Immature natural killer cell (primary cell): Measurements from ENCODE around the gene YAE1. TPM values are rescaled to one million over a fixed set of nuclear protein-coding genes. Genes with fewer than 3 reads are reported as not detected.
"Not testable (repeated sequence)": the region's sequence is repeated elsewhere in the genome, so short reads cannot be mapped to it uniquely, and the experiment has no call there.

ENCODE experiments used
- DNase-seq, 3 donors: peaks; one replicate each; pipeline ENCODE4 v3.0.0; 2022; ENCODE audit warnings: mixed read lengths in 1 of 3
- H3K27ac Mint-ChIP-seq, 6 donors: one replicate each; pipeline ENCODE4 v1.8.0; 2020; ENCODE audit warnings: mixed read lengths in 6 of 6, mild to moderate bottlenecking in 5 of 6, inconsistent platforms in 4 of 6, moderate library complexity in 3 of 6
- H3K27me3 Mint-ChIP-seq, 3 donors: one replicate each; pipeline ENCODE4 v1.8.0; 2020 to 2021; ENCODE audit warnings: low read depth in 3 of 3, mild to moderate bottlenecking in 3 of 3, mixed read lengths in 3 of 3, moderate library complexity in 3 of 3, inconsistent platforms in 1 of 3
- H3K36me3 Mint-ChIP-seq, 3 donors: one replicate each; pipeline ENCODE4 v1.8.0; 2020; ENCODE audit warnings: mixed read lengths in 3 of 3, inconsistent platforms in 2 of 3, mild to moderate bottlenecking in 2 of 3
- H3K4me1 Mint-ChIP-seq, 2 donors: one replicate each; pipeline ENCODE4 v1.8.0; 2020; ENCODE audit warnings: inconsistent platforms in 2 of 2, mild to moderate bottlenecking in 2 of 2, mixed read lengths in 2 of 2, moderate library complexity in 1 of 2
- H3K4me3 Mint-ChIP-seq, 5 donors: one replicate each; pipeline ENCODE4 v1.8.0; 2020; ENCODE audit warnings: mild to moderate bottlenecking in 5 of 5, mixed read lengths in 5 of 5, inconsistent platforms in 3 of 5, moderate library complexity in 3 of 5
- H3K9me3 Mint-ChIP-seq, 6 donors: one replicate each; pipeline ENCODE4 v1.8.0; 2020; ENCODE audit warnings: mild to moderate bottlenecking in 6 of 6, mixed read lengths in 6 of 6, inconsistent platforms in 4 of 6, moderate library complexity in 3 of 6
- polyA plus RNA-seq, 3 donors: library from polyadenylated mRNA; unstranded; fragments of 300-500 nt; fragmentation: Illumina TruSeq; gene quantifications; one replicate each; pipeline ENCODE4 v1.2.3, GENCODE V29; 2021

Gene YAE1
- polyA plus RNA-seq, 3 donors from 2014 or later, result 6.3 to 9.2 (median 9.1) TPM

DNA sequence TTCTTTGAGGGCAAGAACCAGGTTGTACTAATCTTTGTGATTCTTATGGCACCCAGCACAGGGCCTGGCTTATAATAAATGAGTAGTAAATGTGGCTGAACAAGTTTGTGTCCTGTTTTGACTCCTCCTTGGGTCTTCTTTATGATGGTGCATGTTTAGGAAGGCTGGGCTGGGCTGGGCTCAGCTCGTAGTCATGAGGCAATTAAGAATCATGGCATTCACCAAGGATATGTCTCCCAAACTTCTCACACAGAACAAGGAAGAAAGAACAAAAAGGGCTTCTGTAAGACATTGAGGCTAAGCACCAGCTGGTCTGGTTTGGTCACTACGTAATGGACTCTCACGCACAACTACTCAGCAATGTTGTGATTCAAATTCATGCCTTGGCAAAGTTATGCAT lies 30.5 kb upstream of the YAE1 start:
- Mint-ChIP-seq H3K9me3 (no peaks in the 10 kb centered on the region), H3K27ac (no peak overlapping the region), H3K27me3 (peaks cover 1 to 14% (median 3%) of the 10 kb centered on the region in 3 donors), H3K4me3 (no peak overlapping the region), H3K4me1 (no peaks in the 10 kb centered on the region), H3K36me3 (no peaks in the 10 kb centered on the region)
- DNase-seq, result no peak

DNA sequence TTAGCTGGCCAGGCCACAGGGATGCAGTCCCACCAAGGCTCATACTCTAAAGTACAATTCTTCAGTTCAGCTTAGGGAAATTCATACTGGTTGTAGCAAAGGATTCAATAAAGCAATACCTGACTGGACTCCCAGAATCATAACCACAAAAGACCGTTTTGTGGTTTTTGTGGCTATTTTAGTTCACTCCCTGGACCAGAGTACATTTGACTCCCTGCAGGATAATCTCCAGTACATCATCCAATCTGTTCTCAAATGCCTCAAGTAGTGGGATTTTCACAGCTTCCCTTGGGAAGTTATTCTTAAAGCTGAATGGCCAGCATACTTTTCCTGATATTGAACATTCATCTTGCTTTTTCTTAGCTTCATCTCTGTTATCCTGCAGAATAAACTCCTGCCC lies 29.3 kb upstream of the YAE1 start:
- no peaks in the 10 kb centered on the region for H3K9me3 Mint-ChIP-seq
- H3K4me1 Mint-ChIP-seq, result no peaks in the 10 kb centered on the region
- H3K27me3 Mint-ChIP-seq, result peaks cover 1 to 14% (median 6%) of the 10 kb centered on the region in 3 donors
- DNase-seq, result no peak
- no peak overlapping the region for H3K27ac Mint-ChIP-seq
- no peak overlapping the region for H3K4me3 Mint-ChIP-seq
- no peaks in the 10 kb centered on the region for H3K36me3 Mint-ChIP-seq

DNA sequence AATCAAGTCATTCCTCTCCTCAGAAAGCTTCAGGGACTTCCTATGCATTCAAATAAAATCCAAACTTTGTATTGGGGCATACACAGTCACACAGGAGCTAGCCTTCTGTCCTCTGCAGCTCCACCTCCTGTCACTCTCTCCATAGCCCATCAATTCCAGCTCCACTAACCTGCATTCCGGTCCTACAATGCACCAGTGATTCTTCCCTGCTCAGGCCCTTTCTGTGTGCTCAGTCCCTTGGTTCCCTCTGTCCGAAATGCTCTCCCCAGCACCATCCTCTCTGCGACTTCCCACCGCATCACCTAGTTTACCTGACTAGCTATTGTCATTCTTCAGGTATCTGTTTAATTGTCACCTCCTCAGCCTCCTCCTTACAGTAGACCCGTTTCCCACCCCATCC lies 26.4 kb upstream of the YAE1 start:
- Mint-ChIP-seq H3K4me1 (no peaks in the 10 kb centered on the region), H3K4me3 (no peak overlapping the region), H3K27ac (no peak overlapping the region), H3K9me3 (no peaks in the 10 kb centered on the region), H3K27me3 (peaks cover 0 to 19% (median 6%) of the 10 kb centered on the region in 3 donors), H3K36me3 (no peaks in the 10 kb centered on the region)
- no peak for DNase-seq

DNA sequence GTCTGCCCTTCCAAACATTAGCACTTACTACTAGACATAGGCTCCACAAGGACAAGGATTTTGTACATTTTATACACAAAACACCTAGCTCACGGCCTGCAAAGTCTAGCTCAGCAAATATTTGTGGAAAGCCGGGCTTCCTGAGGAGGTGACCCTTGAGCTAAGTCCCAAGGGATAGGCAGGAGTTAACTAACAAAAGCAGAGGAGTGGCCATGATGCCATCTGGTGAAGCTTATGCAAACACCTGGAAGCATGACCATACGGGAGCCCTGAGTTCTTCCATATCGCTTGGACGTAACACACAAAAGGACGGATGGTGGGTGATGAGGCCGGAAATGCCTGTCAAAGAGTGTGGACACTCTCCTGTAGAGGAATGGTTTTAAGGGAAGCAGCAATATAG lies 25.9 kb upstream of the YAE1 start:
- Mint-ChIP-seq H3K4me3 (no peak overlapping the region), H3K36me3 (no peaks in the 10 kb centered on the region), H3K9me3 (no peaks in the 10 kb centered on the region), H3K27me3 (peaks cover 0 to 19% (median 6%) of the 10 kb centered on the region in 3 donors), H3K27ac (no peak overlapping the region), H3K4me1 (no peaks in the 10 kb centered on the region)
- DNase-seq, result no peak

DNA sequence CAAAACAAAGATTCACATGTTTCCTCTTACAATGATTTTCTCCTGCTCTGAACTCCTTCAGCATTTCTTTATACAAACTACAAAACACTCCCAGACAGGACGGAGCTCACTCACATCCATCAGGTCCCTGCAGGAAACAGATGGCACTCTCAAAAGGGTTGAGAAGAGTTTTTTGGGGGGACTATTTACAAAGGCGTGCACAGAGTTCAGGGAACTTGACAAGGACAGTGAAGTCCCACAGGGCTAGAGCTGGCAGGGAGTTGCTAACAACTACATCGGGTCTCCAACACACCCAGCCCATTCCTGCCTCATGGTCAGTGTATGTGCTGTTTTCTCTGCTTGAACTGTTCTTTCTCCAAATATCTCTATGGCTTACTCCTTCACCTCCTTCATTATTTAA lies 24.7 kb upstream of the YAE1 start:
- Mint-ChIP-seq H3K27me3 (peaks cover 0 to 13% (median 9%) of the 10 kb centered on the region in 3 donors), H3K9me3 (no peaks in the 10 kb centered on the region), H3K4me1 (no peaks in the 10 kb centered on the region), H3K27ac (no peak overlapping the region), H3K4me3 (no peak overlapping the region), H3K36me3 (no peaks in the 10 kb centered on the region)
- no peak for DNase-seq

DNA sequence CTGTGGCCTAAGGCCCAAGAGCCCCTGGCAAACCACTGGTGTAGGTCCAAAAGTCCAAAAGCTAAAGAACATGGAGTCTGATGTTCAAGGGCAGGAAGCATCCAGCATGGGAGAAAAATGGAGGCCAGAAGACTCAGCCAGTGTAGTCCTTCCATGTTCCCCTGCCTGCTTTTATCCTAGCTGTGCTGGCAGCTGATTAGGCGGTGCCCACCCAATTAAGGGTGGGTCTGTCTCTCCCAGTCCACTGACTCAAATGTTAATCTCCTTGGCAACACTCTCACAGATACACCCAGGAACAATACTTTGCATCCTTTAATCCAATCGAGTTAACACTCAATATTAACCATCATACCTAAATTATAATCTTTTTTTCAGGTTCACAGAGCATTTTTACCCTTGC lies 21.4 kb upstream of the YAE1 start:
- not testable (repeated sequence) for H3K4me3 Mint-ChIP-seq, H3K27ac Mint-ChIP-seq, H3K4me1 Mint-ChIP-seq, H3K27me3 Mint-ChIP-seq, DNase-seq
- Mint-ChIP-seq H3K9me3 (peaks cover 6 to 19% (median 16%) of the 10 kb centered on the region in 6 donors), H3K36me3 (peaks cover 4 to 12% (median 7%) of the 10 kb centered on the region in 3 donors)

DNA sequence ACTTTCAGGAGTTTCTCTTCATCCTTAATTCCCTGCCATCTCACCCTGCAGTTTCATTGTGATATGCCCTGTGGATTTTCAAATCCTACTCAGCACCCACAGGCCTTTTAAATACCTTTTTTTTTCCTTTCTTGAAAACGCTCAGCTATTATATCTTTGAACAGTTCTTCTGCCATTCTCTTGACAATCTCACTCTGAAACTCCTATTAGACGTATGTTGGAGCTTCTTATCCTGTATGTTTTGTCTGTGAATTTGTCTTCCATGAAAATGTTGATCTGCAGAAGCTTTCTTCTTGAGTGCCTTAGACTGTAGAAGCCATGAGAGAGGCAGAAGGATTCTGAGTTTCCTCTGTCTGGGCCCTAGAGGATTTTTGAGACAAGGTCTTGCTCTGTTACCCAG lies 18.9 kb upstream of the YAE1 start:
- Mint-ChIP-seq H3K4me1 (no peaks in the 10 kb centered on the region), H3K4me3 (no peak overlapping the region), H3K27ac (no peak overlapping the region), H3K36me3 (peaks cover 4 to 12% (median 7%) of the 10 kb centered on the region in 3 donors), H3K27me3 (peaks cover 1 to 8% (median 7%) of the 10 kb centered on the region in 3 donors), H3K9me3 (peaks cover 6 to 19% (median 16%) of the 10 kb centered on the region in 6 donors)
- DNase-seq, result no peak

DNA sequence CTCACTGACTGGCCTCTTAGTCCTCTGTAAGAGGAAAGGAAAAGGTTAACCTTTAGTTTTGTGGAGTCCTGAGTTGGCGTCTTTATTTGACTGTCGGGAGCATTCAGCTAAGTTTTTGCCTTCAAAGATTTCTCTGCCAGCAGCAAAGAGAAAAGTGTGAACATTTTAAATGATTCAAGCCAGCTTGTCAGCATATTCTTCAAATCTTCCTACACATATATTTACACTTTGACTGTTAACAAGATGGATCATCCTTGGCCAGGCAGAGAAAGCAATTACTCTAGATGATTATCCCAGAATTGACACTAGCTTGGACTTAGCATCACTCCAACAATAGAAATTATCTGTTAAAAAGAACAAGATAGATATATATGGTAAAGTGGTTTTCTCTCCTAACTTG lies 15.8 kb upstream of the YAE1 start:
- H3K9me3 Mint-ChIP-seq, result peaks cover 6 to 19% (median 16%) of the 10 kb centered on the region in 6 donors
- no peak for DNase-seq
- no peaks in the 10 kb centered on the region for H3K4me1 Mint-ChIP-seq
- H3K4me3 Mint-ChIP-seq, result no peak overlapping the region
- H3K27me3 Mint-ChIP-seq, result peaks cover 2 to 9% (median 8%) of the 10 kb centered on the region in 3 donors
- no peak overlapping the region for H3K27ac Mint-ChIP-seq
- peaks cover 4 to 12% (median 7%) of the 10 kb centered on the region in 3 donors for H3K36me3 Mint-ChIP-seq

DNA sequence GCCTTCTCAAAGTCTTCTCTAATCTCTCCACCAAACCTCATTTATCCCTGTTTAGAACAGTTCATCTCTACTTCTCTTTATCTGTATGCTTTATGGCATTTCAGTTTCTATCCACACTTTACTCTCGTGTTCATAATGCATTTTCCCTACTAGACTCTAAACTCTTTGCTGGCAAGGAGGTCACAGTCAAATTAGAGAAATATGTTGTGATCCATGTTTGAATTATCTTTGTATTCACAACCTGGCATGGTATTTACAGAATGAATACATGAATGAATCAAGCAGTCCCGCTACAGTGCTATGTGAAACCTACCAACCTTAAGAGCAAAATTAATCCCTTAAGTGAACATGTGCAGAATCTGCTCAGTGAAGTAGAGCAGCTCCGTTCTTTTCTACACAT lies 12.8 kb upstream of the YAE1 start:
- Mint-ChIP-seq H3K9me3 (peaks cover 0 to 4% (median 2%) of the 10 kb centered on the region in 6 donors), H3K4me3 (no peak overlapping the region), H3K36me3 (no peaks in the 10 kb centered on the region), H3K27me3 (peaks cover 5 to 9% (median 5%) of the 10 kb centered on the region in 3 donors), H3K4me1 (no peaks in the 10 kb centered on the region), H3K27ac (no peak overlapping the region)
- no peak for DNase-seq

DNA sequence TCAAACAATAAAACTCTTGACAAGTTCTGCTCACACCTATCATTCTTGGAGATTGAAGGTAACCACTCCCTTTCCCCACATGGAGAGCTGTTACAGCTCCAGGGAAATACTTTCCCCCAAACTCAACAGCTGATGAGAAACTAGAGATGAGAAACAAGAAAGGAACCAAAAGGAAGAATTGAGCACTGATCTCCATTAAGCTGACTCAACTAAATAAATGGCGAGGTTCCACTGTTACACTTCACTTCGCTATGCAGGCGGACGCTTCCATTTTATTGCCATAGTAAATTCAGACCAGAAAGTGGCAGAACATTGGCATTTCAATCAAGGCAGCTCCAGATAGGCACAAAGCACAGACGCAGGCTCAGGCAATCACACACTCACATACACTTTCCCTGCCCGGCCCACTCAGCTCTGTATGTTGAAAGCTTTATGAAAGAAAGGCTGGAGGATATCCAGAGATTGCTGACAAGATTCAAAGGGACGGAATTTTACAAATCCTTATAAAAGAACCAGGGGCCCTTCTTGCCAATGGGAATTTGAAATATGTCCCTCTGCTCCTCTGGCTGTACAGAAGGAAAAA lies 11.5 kb upstream of the YAE1 start:
- Mint-ChIP-seq H3K27me3 (peaks cover 5 to 9% (median 5%) of the 10 kb centered on the region in 3 donors), H3K27ac (no peak overlapping the region), H3K4me1 (no peaks in the 10 kb centered on the region), H3K9me3 (no peaks in the 10 kb centered on the region), H3K36me3 (no peaks in the 10 kb centered on the region), H3K4me3 (no peak overlapping the region)
- no peak for DNase-seq

DNA sequence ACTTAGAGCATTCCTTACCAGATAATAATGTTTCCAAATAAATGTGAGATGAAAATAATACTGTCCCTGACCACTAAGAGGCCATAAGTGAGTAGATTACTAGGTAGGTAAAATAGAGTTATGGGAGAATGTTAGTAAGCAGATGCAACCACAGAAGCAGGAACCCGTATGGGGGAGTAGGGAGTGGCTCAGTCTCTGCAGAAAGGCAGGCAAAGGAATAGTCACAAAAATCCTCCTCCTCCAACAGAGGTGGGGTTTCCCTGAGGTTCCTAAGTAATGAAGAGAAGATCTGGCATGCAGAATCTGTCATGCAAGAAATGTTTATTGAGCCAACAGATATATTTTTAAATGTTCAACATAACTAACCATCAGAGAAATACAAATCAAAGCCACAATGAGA lies 9.0 kb upstream of the YAE1 start:
- H3K27me3 Mint-ChIP-seq, result peaks cover 0 to 7% (median 5%) of the 10 kb centered on the region in 3 donors
- H3K9me3 Mint-ChIP-seq, result no peaks in the 10 kb centered on the region
- H3K4me3 Mint-ChIP-seq, result no peak overlapping the region

DNA sequence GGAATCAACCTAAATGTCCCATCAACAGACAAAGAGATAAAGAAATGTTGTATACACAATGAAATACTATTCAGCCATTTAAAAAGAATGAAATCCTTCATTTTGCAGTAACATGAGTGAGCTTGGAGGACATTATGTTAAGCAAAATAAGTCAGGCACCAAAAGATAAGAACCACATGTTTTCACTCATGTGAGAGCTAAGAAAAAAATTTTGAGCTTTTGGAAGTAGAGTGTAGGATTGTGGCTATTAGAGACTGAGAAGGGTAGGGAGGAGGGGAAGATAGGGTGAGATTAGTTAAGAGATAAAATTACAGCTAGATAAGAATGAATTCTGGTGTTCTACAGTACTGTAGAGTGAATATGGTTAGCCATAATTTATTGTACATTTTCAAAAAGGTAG lies 8.3 kb upstream of the YAE1 start:
- Mint-ChIP-seq H3K27ac (no peak overlapping the region), H3K4me3 (no peak overlapping the region), H3K9me3 (no peaks in the 10 kb centered on the region), H3K4me1 (no peaks in the 10 kb centered on the region), H3K27me3 (peaks cover 0 to 5% (median 5%) of the 10 kb centered on the region in 3 donors), H3K36me3 (no peaks in the 10 kb centered on the region)
- DNase-seq, result no peak

More for the DNA sequence above, 9.0 kb upstream of the YAE1 start:
- Mint-ChIP-seq H3K27ac (no peak overlapping the region), H3K4me1 (no peaks in the 10 kb centered on the region), H3K36me3 (no peaks in the 10 kb centered on the region)
- DNase-seq, result no peak

DNA sequence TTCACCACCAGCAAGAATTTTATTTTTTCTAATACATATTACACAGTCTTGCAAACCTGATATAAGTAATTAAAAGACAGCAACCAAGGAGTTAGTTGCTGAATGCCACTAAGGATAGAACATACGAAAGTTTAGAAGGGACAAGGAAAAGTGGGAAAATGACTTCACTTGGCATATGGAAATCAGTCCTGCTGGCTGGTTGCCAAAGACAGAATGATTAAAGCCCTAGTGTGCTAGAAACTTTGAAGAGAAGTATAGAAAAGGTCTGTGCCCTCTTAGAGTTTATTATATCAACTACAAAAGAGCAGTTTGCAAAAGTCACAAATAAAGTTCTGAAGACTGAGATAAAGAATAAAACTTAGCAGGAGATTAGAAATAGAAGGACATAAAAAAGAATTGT lies 5.8 kb upstream of the YAE1 start:
- H3K4me1 Mint-ChIP-seq, result peaks cover under 1 to 2% of the 10 kb centered on the region in 2 donors
- peaks cover 0 to 4% (median 0%) of the 10 kb centered on the region in 3 donors for H3K27me3 Mint-ChIP-seq
- no peak overlapping the region for H3K27ac Mint-ChIP-seq
- DNase-seq, result no peak
- no peak overlapping the region for H3K4me3 Mint-ChIP-seq
- H3K36me3 Mint-ChIP-seq, result no peaks in the 10 kb centered on the region
- no peaks in the 10 kb centered on the region for H3K9me3 Mint-ChIP-seq

DNA sequence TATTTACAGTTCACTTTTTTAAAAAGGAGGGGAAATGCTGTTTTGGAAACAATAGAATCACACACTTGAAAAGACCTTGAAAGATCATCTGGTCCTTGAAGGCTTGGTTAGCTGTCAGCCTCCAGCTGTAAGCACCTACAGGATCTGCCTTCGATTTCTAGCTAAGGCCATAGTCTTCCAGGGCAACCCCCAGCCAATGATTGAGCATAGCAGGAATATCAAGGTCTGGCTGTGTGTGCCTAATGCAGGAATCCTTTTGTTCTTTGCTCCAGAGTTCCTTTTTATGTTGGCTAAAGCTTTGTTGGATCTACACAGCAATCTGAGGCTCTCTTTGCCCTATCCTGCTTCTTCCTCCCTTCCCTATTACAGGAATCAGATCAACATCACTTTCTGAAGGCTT lies 5.2 kb upstream of the YAE1 start:
- no peaks in the 10 kb centered on the region for H3K9me3 Mint-ChIP-seq
- no peaks in the 10 kb centered on the region for H3K36me3 Mint-ChIP-seq
- H3K27me3 Mint-ChIP-seq, result peaks cover 0 to 4% (median 0%) of the 10 kb centered on the region in 3 donors
- no peak overlapping the region for H3K4me3 Mint-ChIP-seq
- peaks cover 7 to 8% of the 10 kb centered on the region in 2 donors for H3K4me1 Mint-ChIP-seq
- DNase-seq, result no peak
- no peak overlapping the region for H3K27ac Mint-ChIP-seq

DNA sequence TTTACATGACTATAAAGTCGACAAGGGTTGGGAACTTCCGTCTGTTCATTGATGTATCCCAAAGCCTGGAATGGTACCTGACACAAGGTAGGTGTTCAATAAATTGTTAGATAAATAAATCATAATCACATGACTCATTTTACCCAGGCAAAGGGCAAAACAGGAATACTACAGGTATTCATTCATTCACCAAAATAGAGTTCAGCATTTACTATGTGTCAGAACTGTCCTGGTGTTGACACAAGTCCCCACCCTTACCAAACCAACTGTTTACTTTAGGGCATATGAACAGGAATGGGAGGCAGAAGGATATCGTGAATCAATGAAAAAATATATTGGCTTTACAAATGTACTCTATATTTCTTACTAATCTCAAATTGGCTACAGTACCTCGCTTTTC lies 666 bp upstream of the YAE1 start:
- Mint-ChIP-seq H3K27me3 (peaks cover 0 to 2% (median 2%) of the 10 kb centered on the region in 3 donors), H3K9me3 (no peaks in the 10 kb centered on the region), H3K36me3 (peaks cover 0 to 3% (median 0%) of the 10 kb centered on the region in 3 donors), H3K27ac (peak overlapping the region; percentile 85 to 97 (median 96)), H3K4me3 (peak overlapping the region; percentile 97 to 100 (median 100)), H3K4me1 (peaks cover 20 to 31% of the 10 kb centered on the region in 2 donors)
- DNase-seq, result no peak
